SK-N-SH (cell line): ENCODE results near the gene MSH4. TPM values are rescaled to one million over a fixed set of nuclear protein-coding genes. Genes with fewer than 3 reads are reported as not detected.
"Not testable (repeated sequence)": the region's sequence is repeated elsewhere in the genome, so short reads cannot be mapped to it uniquely, and the experiment has no call there.

ENCODE experiments used
- CTCF ChIA-PET: fragments of 300-600, 350-600 bp; formaldehyde crosslinking; extraction: SDS; loops from one replicate; lab custom pipeline; 2021; lab: Yijun Ruan, JAX
- POLR2A ChIA-PET: fragments of 350-600 bp; sonication (Branson Sonifier 250); formaldehyde crosslinking; extraction: SDS; loops from one replicate; lab custom pipeline; 2020; ENCODE audit warnings: antibody characterized with exemption, inconsistent platforms; lab: Yijun Ruan, JAX
- DNase-seq: peaks from one replicate; pipeline ENCODE4 v3.0.0; 2012
- H2AFZ ChIP-seq: fragments of 200-600 bp; sonication (generic); 2 replicates; pipeline ENCODE4 v1.8.1; 2016; ENCODE audit warnings: antibody characterized with exemption, mild to moderate bottlenecking, low read depth
- H3F3A ChIP-seq: fragments of 200-600 bp; sonication (generic); replicated peaks from 2 replicates; pipeline ENCODE3; 2016; ENCODE audit warnings: antibody characterized with exemption, mild to moderate bottlenecking; ENCODE audit not compliant: insufficient read depth
- H3K27ac ChIP-seq, 2 experiments: fragments of 200-500 bp in 1 of 2; fragments of 200-600 bp in 1 of 2; sonication (Bioruptor generic) in 1 of 2; sonication (generic), shearing (Covaris generic) in 1 of 2; 2 replicates each; pipeline versions ENCODE4 v1.5.1 to v1.6.1; 2014 to 2016; ENCODE audit warnings: low read depth in 2 of 2, inconsistent platforms in 1 of 2, low read length in 1 of 2, mild to moderate bottlenecking in 1 of 2, mixed read lengths in 1 of 2
- H3K27me3 ChIP-seq: fragments of 200-600 bp; sonication (generic), shearing (Covaris generic); 2 replicates; pipeline ENCODE4 v1.6.1; 2016; ENCODE audit warnings: mixed run types; ENCODE audit not compliant: insufficient read depth
- H3K36me3 ChIP-seq, 2 experiments: fragments of 200-500 bp in 1 of 2; fragments of 200-600 bp in 1 of 2; sonication (Bioruptor generic) in 1 of 2; sonication (generic) in 1 of 2; replicated peaks in 1 of 2; 2 replicates each; pipeline versions ENCODE3 to v1.5.1; 2014 to 2016; ENCODE audit warnings: low read length in 1 of 2, mild to moderate bottlenecking in 1 of 2; ENCODE audit not compliant: insufficient read depth in 2 of 2, control insufficient read depth in 1 of 2
- H3K4me1 ChIP-seq, 2 experiments: fragments of 200-500 bp in 1 of 2; fragments of 200-600 bp in 1 of 2; sonication (Bioruptor generic) in 1 of 2; sonication (generic), shearing (Covaris generic) in 1 of 2; 2 replicates each; pipeline versions ENCODE4 v1.5.1 to v1.6.1; 2014 to 2016; ENCODE audit warnings: low read depth in 1 of 2, low read length in 1 of 2, mixed run types in 1 of 2; ENCODE audit not compliant: insufficient read depth in 2 of 2, control insufficient read depth in 1 of 2
- H3K4me2 ChIP-seq: fragments of 200-600 bp; sonication (generic), shearing (Covaris generic); 2 replicates; pipeline ENCODE4 v1.6.1; 2017; ENCODE audit warnings: mixed run types
- H3K4me3 ChIP-seq, 2 experiments: fragments of 200-500 bp in 1 of 2; fragments of 200-600 bp in 1 of 2; sonication (Bioruptor generic) in 1 of 2; sonication (generic), shearing (Covaris generic) in 1 of 2; 2 replicates each; pipeline versions ENCODE4 v1.5.1 to v1.8.1; 2014 to 2016; ENCODE audit warnings: low read depth in 2 of 2, inconsistent platforms in 1 of 2, low read length in 1 of 2, mild to moderate bottlenecking in 1 of 2, mixed read lengths in 1 of 2, moderate library complexity in 1 of 2
- H3K79me2 ChIP-seq: fragments of 200-600 bp; sonication (generic); 2 replicates; pipeline ENCODE4 v1.8.1; 2017; ENCODE audit warnings: mild to moderate bottlenecking; ENCODE audit not compliant: insufficient read depth
- H3K9ac ChIP-seq: fragments of 200-600 bp; sonication (generic); 2 replicates; pipeline ENCODE4 v1.6.1; 2017; ENCODE audit warnings: mixed run types
- H3K9me2 ChIP-seq: fragments of 200-600 bp; sonication (generic); 2 replicates; pipeline ENCODE4 v1.6.1; 2017; ENCODE audit warnings: mixed run types
- H3K9me3 ChIP-seq: fragments of 200-600 bp; sonication (generic); 2 replicates; pipeline ENCODE4 v1.6.1; 2017; ENCODE audit warnings: mixed run types, mild to moderate bottlenecking, moderate library complexity
- H4K20me1 ChIP-seq: fragments of 200-600 bp; sonication (generic); 2 replicates; pipeline ENCODE4 v1.6.1; 2017; ENCODE audit warnings: mild to moderate bottlenecking, mixed run types; ENCODE audit not compliant: insufficient read depth
- ELF1 ChIP-seq: IDR thresholded peaks from 2 replicates; pipeline ENCODE4 v1.4.0; 2012
- EP300 ChIP-seq, 2 experiments: IDR thresholded peaks; 2 replicates each; pipeline versions ENCODE4 v1.4.0 to v1.6.1; 2012; ENCODE audit warnings: borderline replicate concordance in 1 of 2, low read depth in 1 of 2, low read length in 1 of 2
- RCOR1 ChIP-seq: fragments of 150-350 bp; IDR thresholded peaks from 2 replicates; pipeline ENCODE4 v1.6.1; 2017; ENCODE audit warnings: antibody characterized with exemption, low read length
- RFX5 ChIP-seq: IDR thresholded peaks from 2 replicates; pipeline ENCODE4 v1.6.1; 2012; ENCODE audit warnings: mild to moderate bottlenecking, improper control_type of control experiment, low read length
- SIN3A ChIP-seq: IDR thresholded peaks from 2 replicates; pipeline ENCODE4 v1.6.1; 2012; ENCODE audit warnings: low read depth, mild to moderate bottlenecking, low read length, moderate library complexity, borderline replicate concordance
- TEAD4 ChIP-seq: IDR thresholded peaks from 2 replicates; pipeline ENCODE4 v1.4.0; 2012; ENCODE audit warnings: mild to moderate bottlenecking, borderline replicate concordance; ENCODE audit not compliant: insufficient read depth
- YY1 ChIP-seq: IDR thresholded peaks from 2 replicates; pipeline ENCODE4 v1.4.0; 2012; ENCODE audit warnings: low read depth, mild to moderate bottlenecking
- WGBS: methylation state at CpG from one replicate; pipeline ENCODE4 v1.1.6; 2017; ENCODE audit warnings: low lambda C conversion rate; 5-methylcytosine and 5-hydroxymethylcytosine counted together
- polyA plus RNA-seq, 3 experiments: library from polyadenylated mRNA; depleted of rRNA; stranded (reverse); fragments of >200 nt; gene quantifications; 2 replicates each; pipeline ENCODE4 v1.2.3, GENCODE V29; 2012
- TF ChIP-seq, protein P1 (sequence below): IDR thresholded peaks from 2 replicates; pipeline ENCODE4 v1.4.0; 2012; ENCODE audit warnings: low read depth
- TF ChIP-seq, protein P2 (sequence below): IDR thresholded peaks from 2 replicates; pipeline ENCODE4 v1.6.1; 2012; ENCODE audit warnings: mild to moderate bottlenecking, low read depth, low read length, moderate library complexity

Gene MSH4
- polyA plus RNA-seq, 1 of the 3 experiments (the other 2 are of a cell fraction), result not detected

DNA sequence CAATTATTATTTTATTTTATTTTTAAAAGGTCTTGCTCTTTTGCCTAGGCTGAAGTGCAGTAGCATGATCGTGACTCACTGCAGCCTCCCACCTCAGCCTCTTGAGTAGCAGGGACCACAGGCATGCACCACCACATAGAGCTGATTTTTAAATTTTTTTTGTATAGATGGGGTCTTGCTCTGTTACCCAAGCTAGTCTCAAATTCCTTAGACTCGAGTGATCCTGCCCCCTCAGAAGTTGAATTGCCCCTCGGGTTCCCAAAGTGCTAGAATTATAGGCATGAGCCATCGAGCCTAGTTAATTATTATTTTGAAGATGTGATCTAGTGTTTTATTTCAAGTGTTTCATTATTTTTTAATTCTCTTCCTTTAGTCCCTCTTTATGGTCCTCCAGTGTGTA, 12.2 kb downstream of the MSH4 start:
- H2AFZ ChIP-seq, result no peak overlapping the region
- no peak overlapping the region for H3K27ac ChIP-seq
- no peak overlapping the region for H3K4me2 ChIP-seq
- no peaks in the 10 kb centered on the region for H3K36me3 ChIP-seq
- WGBS, result 72% methylated on average over 4 of the region's 4 CpGs
- H3K79me2 ChIP-seq, result no peaks in the 10 kb centered on the region
- CTCF ChIA-PET, result no interaction called here
- no peaks in the 10 kb centered on the region for H3K9me3 ChIP-seq
- TF ChIP-seq SIN3A (no peak), ELF1 (no peak), TEAD4 (no peak), RCOR1 (no peak), RFX5 (no peak), YY1 (no peak), EP300 (IDR thresholded peaks at IDR 0.05; ENCODE audit: borderline replicate concordance in 1 of 2, low read depth in 1 of 2, low read length in 1 of 2) (no peak)
- TF ChIP-seq, protein P1, sequence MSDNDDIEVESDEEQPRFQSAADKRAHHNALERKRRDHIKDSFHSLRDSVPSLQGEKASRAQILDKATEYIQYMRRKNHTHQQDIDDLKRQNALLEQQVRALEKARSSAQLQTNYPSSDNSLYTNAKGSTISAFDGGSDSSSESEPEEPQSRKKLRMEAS, result no peak
- TF ChIP-seq, protein P2, sequence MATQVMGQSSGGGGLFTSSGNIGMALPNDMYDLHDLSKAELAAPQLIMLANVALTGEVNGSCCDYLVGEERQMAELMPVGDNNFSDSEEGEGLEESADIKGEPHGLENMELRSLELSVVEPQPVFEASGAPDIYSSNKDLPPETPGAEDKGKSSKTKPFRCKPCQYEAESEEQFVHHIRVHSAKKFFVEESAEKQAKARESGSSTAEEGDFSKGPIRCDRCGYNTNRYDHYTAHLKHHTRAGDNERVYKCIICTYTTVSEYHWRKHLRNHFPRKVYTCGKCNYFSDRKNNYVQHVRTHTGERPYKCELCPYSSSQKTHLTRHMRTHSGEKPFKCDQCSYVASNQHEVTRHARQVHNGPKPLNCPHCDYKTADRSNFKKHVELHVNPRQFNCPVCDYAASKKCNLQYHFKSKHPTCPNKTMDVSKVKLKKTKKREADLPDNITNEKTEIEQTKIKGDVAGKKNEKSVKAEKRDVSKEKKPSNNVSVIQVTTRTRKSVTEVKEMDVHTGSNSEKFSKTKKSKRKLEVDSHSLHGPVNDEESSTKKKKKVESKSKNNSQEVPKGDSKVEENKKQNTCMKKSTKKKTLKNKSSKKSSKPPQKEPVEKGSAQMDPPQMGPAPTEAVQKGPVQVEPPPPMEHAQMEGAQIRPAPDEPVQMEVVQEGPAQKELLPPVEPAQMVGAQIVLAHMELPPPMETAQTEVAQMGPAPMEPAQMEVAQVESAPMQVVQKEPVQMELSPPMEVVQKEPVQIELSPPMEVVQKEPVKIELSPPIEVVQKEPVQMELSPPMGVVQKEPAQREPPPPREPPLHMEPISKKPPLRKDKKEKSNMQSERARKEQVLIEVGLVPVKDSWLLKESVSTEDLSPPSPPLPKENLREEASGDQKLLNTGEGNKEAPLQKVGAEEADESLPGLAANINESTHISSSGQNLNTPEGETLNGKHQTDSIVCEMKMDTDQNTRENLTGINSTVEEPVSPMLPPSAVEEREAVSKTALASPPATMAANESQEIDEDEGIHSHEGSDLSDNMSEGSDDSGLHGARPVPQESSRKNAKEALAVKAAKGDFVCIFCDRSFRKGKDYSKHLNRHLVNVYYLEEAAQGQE, result no peak
- no peaks in the 10 kb centered on the region for H3K9me2 ChIP-seq
- POLR2A ChIA-PET, result no interaction called here
- DNase-seq, result no peak
- no peaks in the 10 kb centered on the region for H4K20me1 ChIP-seq
- H3K27me3 ChIP-seq, result no peaks in the 10 kb centered on the region
- H3F3A ChIP-seq, result peaks cover 15% of the 10 kb centered on the region
- H3K9ac ChIP-seq, result no peak overlapping the region
- H3K4me3 ChIP-seq, result no peak overlapping the region
- H3K4me1 ChIP-seq, result peaks cover 0 to 16% of the 10 kb centered on the region in 2 experiments; a peak in 2 of 4 replicates

DNA sequence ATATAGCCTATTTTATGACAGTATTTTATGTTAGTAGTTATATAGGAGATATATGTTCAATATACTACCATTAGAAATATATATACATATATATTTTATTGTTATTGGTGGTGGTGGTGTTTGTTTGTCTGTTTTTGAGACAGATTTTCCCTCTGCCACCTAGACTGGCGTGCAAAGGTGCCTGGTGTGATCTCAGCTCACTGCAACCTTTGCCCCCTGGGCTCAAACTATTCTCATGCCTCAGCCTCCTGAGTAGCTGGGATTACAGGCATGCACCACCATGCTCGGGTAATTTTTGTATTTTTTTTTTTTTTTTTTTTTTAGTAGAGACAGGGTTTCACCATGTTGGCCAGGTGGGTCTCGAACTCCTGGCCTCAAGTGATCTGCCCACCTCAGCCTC, 13.4 kb downstream of the MSH4 start:
- H3K79me2 ChIP-seq, H3K36me3 ChIP-seq, H2AFZ ChIP-seq, H3K27me3 ChIP-seq, H3K9me2 ChIP-seq, H4K20me1 ChIP-seq, DNase-seq, H3K9ac ChIP-seq, H3K27ac ChIP-seq, H3K9me3 ChIP-seq, POLR2A ChIA-PET, H3K4me2 ChIP-seq, H3K4me3 ChIP-seq: not testable (repeated sequence)
- CTCF ChIA-PET, result interaction anchor here (0.7 kb wide), 1 partner anchor 8 kb away, joined by 3 read pairs; no protein-coding TSS in a partner anchor
- H3F3A ChIP-seq, result peaks cover 15% of the 10 kb centered on the region
- peaks cover 0 to 16% of the 10 kb centered on the region in 2 experiments; a peak in 2 of 4 replicates for H3K4me1 ChIP-seq
- WGBS, result 87% methylated on average over 3 of the region's 3 CpGs
